Thyroid gland (tissue), 4 donors: Measurements from ENCODE around the gene GOLIM4. TPM values are rescaled to one million over a fixed set of nuclear protein-coding genes. Genes with fewer than 3 reads are reported as not detected.

Experiments used
- DNase-seq, 2 donors: peaks; one replicate each; pipeline ENCODE4 v3.0.0-alpha.2; 2019
- H3K27ac ChIP-seq, 3 donors: fragments of 200-600 bp; sonication (generic); 1 replicate in 2 of 3; 2 replicates in 1 of 3; pipeline ENCODE4 v1.5.1; 2016 to 2019; ENCODE audit warnings: mild to moderate bottlenecking in 1 of 3, moderate library complexity in 1 of 3
- H3K27me3 ChIP-seq: fragments of 200-600 bp; sonication (generic); one replicate; pipeline ENCODE4 v1.5.1; 2019
- H3K36me3 ChIP-seq, 2 donors: fragments of 200-600 bp; sonication (generic); one replicate each; pipeline ENCODE4 v1.5.1; 2016 to 2019
- H3K4me1 ChIP-seq, 2 donors: fragments of 200-600 bp; sonication (generic); one replicate each; pipeline ENCODE4 v1.5.1; 2017 to 2019
- H3K4me3 ChIP-seq, 3 donors: fragments of 200-600 bp; sonication (generic); replicated peaks in 1 of 3; 1 replicate in 2 of 3; 2 replicates in 1 of 3; pipeline ENCODE4 v1.5.1; 2016; ENCODE audit warnings: mild to moderate bottlenecking in 1 of 3
- H3K9me3 ChIP-seq: fragments of 200-600 bp; sonication (generic); one replicate; pipeline ENCODE4 v1.5.1; 2017
- POLR2A ChIP-seq, 2 donors: fragments of 450-650 bp; IDR thresholded peaks; one replicate each; pipeline ENCODE4 v1.6.1; 2017; ENCODE audit warnings: antibody characterized with exemption in 2 of 2, mild to moderate bottlenecking in 2 of 2, moderate library complexity in 1 of 2
- WGBS, 2 donors: methylation state at CpG; one replicate each; pipeline ENCODE4 v1.1.5; 2017; 5-methylcytosine and 5-hydroxymethylcytosine counted together
- intact Hi-C: fragments of 100-400 bp; cut with DNase I; formaldehyde crosslinking; loops from one replicate; pipeline ENCODE4 v1.15.1; 2023
- total RNA-seq, 4 donors: library from RNA; depleted of rRNA; stranded (reverse); fragments of >200 nt; gene quantifications; one replicate each; pipeline ENCODE4 v1.2.3, GENCODE V29; 2016
- TF ChIP-seq, protein P1 (sequence below), 6 experiments: fragments of 200-600 bp in 3 of 6; fragments of 450-650 bp in 3 of 6; sonication (generic) in 3 of 6; IDR thresholded peaks; one replicate each; pipeline ENCODE4 v1.5.1; 2016 to 2019; ENCODE audit warnings: antibody characterized with exemption in 6 of 6, mild to moderate bottlenecking in 2 of 6, inconsistent platforms in 1 of 6, moderate library complexity in 1 of 6

GOLIM4 gene
- total RNA-seq, 4 donors from 2014 or later: 32.2 to 41.8 (median 34.2) TPM

DNA sequence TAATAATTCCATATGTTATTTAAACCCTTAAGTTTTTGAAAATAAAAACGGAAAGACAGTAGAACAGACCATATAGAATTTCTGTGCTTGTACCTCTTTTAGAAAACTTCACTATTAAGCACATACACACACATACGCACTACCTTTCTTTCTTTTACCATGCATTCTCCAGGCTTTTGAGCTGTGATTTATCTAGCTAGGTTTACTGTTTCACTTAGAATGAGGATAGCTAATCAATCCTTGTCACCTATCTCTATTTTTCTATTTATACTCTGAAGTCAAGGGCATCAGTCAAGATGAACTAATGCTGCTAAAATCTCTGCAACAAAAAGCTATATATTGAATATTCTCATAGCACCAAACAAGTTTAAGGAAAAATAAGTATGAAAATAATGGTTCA is 43.2 kb downstream of the GOLIM4 start:
- intact Hi-C loops: no loop called here
- Histone ChIP-seq H3K27me3 (no peaks in the 10 kb centered on the region), H3K4me3 (no peak overlapping the region), H3K4me1 (no peaks in the 10 kb centered on the region), H3K27ac (no peak overlapping the region), H3K36me3 (no peaks in the 10 kb centered on the region), H3K9me3 (no peaks in the 10 kb centered on the region)
- WGBS, 2 donors: 86 to 93% methylated on average over 2 of the region's 2 CpGs
- TF ChIP-seq POLR2A (IDR thresholded peaks at IDR 0.05): no peak
- TF ChIP-seq, protein P1, sequence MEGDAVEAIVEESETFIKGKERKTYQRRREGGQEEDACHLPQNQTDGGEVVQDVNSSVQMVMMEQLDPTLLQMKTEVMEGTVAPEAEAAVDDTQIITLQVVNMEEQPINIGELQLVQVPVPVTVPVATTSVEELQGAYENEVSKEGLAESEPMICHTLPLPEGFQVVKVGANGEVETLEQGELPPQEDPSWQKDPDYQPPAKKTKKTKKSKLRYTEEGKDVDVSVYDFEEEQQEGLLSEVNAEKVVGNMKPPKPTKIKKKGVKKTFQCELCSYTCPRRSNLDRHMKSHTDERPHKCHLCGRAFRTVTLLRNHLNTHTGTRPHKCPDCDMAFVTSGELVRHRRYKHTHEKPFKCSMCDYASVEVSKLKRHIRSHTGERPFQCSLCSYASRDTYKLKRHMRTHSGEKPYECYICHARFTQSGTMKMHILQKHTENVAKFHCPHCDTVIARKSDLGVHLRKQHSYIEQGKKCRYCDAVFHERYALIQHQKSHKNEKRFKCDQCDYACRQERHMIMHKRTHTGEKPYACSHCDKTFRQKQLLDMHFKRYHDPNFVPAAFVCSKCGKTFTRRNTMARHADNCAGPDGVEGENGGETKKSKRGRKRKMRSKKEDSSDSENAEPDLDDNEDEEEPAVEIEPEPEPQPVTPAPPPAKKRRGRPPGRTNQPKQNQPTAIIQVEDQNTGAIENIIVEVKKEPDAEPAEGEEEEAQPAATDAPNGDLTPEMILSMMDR (IDR thresholded peaks at IDR 0.05): no peak
- no peak for DNase-seq

DNA sequence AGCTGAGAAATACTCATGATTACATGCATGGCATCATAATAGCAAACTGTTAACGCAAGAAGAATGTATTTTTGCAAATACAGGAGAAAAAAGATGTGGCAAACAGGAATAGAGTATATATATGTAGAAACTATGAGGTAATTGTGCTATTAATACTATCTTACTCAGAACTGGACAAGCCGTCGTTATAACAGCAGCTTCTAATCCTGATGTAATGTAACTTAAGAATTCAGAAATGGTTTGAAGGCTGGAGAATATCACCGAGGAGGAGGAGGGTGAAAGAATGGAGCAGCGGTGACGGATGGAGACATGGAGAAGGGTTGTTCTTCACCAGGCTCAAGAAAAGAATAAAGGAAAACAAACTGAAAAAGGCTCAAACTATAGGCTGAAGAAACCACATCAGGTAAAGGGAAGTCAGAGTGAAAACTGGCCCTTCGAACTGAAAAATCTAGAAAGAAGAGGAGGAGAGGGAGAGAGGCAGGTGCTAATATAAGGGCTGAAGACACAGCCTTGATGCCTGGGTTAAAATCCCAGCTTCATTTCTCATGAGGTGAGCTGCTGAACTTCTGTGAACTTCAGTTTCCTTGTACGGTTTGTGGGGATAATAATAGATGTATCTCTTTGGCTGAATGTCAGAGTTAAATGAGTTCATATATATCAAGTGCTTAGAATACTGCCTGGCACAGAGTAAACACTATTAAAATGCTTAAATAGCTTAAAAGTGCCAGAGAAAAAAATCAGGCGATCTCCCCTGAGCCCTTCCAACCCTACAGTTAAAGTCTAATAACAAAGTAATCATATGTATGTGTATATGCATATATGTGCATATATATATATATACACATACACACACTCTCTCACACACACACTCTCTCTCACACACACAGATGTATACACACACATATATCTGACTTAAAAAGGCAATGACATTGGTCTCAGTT is 43.9 kb downstream of the GOLIM4 start:
- H3K9me3 ChIP-seq: no peaks in the 10 kb centered on the region
- 71 to 74% methylated on average over 9 of the region's 9 CpGs for WGBS, 2 donors
- H3K4me3 ChIP-seq: no peak overlapping the region
- DNase-seq: no peak
- TF ChIP-seq POLR2A (IDR thresholded peaks at IDR 0.05): no peak
- TF ChIP-seq, protein P1 (IDR thresholded peaks at IDR 0.05): no peak
- no peaks in the 10 kb centered on the region for H3K27me3 ChIP-seq
- no peak overlapping the region for H3K27ac ChIP-seq
- no peaks in the 10 kb centered on the region for H3K36me3 ChIP-seq
- intact Hi-C loops: no loop called here
- no peaks in the 10 kb centered on the region for H3K4me1 ChIP-seq

DNA sequence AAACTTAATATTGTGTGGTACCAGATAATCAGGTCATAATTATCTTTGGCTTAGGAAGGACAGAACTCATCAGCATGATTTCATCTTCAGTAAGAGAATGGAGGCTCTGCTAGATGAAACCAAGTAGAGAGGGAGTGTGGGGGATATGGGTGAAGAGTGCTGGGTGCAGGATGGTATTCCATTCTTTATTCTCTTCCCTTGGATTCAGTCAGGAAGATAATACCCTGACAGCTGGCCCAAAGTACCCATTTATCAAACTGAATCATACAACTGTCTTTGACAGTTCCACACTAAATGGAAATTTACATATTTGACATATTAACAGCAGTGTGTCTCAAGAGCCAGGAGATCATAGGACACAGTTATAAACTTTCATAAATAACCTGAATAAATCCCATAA is 44.7 kb downstream of the GOLIM4 start:
- Histone ChIP-seq H3K36me3 (no peaks in the 10 kb centered on the region), H3K27me3 (no peaks in the 10 kb centered on the region), H3K4me1 (no peaks in the 10 kb centered on the region), H3K4me3 (no peak overlapping the region), H3K27ac (no peak overlapping the region), H3K9me3 (no peaks in the 10 kb centered on the region)
- no peak for TF ChIP-seq POLR2A (IDR thresholded peaks at IDR 0.05)
- TF ChIP-seq, protein P1 (IDR thresholded peaks at IDR 0.05): no peak
- no peak for DNase-seq
- intact Hi-C loops: no loop called here

DNA sequence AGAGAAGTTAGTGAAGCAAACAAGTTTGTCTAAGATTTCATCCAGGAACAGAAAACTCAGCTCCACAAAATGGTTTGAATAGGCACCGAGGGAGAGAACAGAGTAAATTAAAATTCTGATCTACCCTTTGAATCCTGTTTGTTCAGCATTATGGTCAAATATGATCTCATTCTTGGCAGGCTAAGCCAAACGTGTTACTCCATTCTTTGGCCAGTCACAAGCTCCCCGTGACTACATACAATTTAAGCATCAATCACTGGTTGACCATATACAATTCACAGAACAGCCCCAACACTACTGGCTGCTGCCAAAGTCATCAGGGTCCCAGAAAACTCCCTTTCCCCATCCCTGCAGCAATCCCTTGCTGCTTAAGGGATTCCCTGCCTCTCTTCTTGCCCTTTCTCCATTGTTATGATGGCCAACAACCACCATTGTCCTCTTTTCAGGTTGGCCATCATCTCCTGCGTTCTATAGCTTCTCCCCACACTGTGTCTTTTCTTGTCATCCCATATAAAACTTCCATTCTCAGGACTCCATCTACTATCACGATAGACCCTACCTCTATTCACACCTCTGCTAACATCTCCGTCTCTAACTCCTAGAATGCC is 46.3 kb downstream of the GOLIM4 start:
- DNase-seq: no peak
- 78 to 80% methylated on average over 6 of the region's 6 CpGs for WGBS, 2 donors
- H3K36me3 ChIP-seq: no peaks in the 10 kb centered on the region
- no peak overlapping the region for H3K4me3 ChIP-seq
- H3K9me3 ChIP-seq: no peaks in the 10 kb centered on the region
- intact Hi-C loops: no loop called here
- TF ChIP-seq, protein P1 (IDR thresholded peaks at IDR 0.05): no peak
- TF ChIP-seq POLR2A (IDR thresholded peaks at IDR 0.05): no peak
- H3K27ac ChIP-seq: no peak overlapping the region
- H3K4me1 ChIP-seq: no peaks in the 10 kb centered on the region
- H3K27me3 ChIP-seq: no peaks in the 10 kb centered on the region
